Esophagus squamous epithelium (tissue), 5 donors: ENCODE results near the gene CXXC5. TPM values are rescaled to one million over a fixed set of nuclear protein-coding genes. Genes with fewer than 3 reads are reported as not detected.
A peak's percentile ranks its signal among the peaks of the same experiment; 100 is the strongest.

Experiments used
- DNase-seq: peaks from one replicate; lab custom pipeline; 2025; lab: John Stamatoyannopoulos, UW
- H3K27ac ChIP-seq, 4 donors: fragments of 200-600 bp; sonication (generic); one replicate each; pipeline ENCODE4 v1.5.1; 2016 to 2019; ENCODE audit warnings: mild to moderate bottlenecking in 1 of 4
- H3K27me3 ChIP-seq, 4 donors: fragments of 200-600 bp; sonication (generic); 1 replicate in 3 of 4; 2 replicates in 1 of 4; pipeline versions ENCODE4 v1.5.1 to v1.6.0; 2017 to 2021; ENCODE audit warnings: antibody characterized with exemption in 1 of 4
- H3K36me3 ChIP-seq, 3 donors: fragments of 200-600 bp; sonication (generic); one replicate each; pipeline ENCODE4 v1.5.1; 2016 to 2019
- H3K4me1 ChIP-seq, 3 donors: fragments of 200-600 bp; sonication (generic); one replicate each; pipeline ENCODE4 v1.5.1; 2017 to 2019
- H3K4me3 ChIP-seq, 4 donors: fragments of 200-600 bp; sonication (generic); 1 replicate in 3 of 4; 2 replicates in 1 of 4; pipeline ENCODE4 v1.5.1; 2016 to 2019; ENCODE audit warnings: mild to moderate bottlenecking in 2 of 4, moderate library complexity in 1 of 4
- H3K9me3 ChIP-seq, 3 donors: fragments of 200-600 bp; sonication (generic); one replicate each; pipeline ENCODE4 v1.5.1; 2016 to 2019
- CTCF ChIP-seq, 6 experiments: fragments of 450-650 bp in 4 of 6; fragments of 200-600 bp in 2 of 6; sonication (generic) in 2 of 6; IDR thresholded peaks; one replicate each; pipeline ENCODE4 v1.5.1; 2016 to 2019; ENCODE audit warnings: antibody characterized with exemption in 6 of 6, mild to moderate bottlenecking in 4 of 6, moderate library complexity in 4 of 6
- POLR2A ChIP-seq, 4 donors: fragments of 450-650 bp; IDR thresholded peaks; one replicate each; pipeline ENCODE4 v1.6.1; 2017; ENCODE audit warnings: antibody characterized with exemption in 4 of 4, mild to moderate bottlenecking in 4 of 4, moderate library complexity in 3 of 4
- whole genome bisulfite sequencing, 2 donors: methylation state at CpG; one replicate each; pipeline ENCODE4 v1.1.5; 2018; 5-methylcytosine and 5-hydroxymethylcytosine counted together
- intact Hi-C: fragments of 100-400 bp; cut with DNase I; formaldehyde crosslinking; loops from one replicate; pipeline ENCODE4 v1.15.0; 2022
- total RNA-seq, 4 donors: library from RNA; depleted of rRNA; stranded (reverse); fragments of >200 nt; gene quantifications; one replicate each; pipeline ENCODE4 v1.1.0, GENCODE V29; 2016
- donor health status: DM: yes; HTN: yes; CAD: no.

The CXXC5 gene
- total RNA-seq, 4 donors from 2014 or later: 13.9 to 40.4 (median 22.9) TPM

GRCh38 chr5:139649082-139649991, 1.2 kb downstream of the CXXC5 start:
- no peaks in the 10 kb centered on the region for H3K36me3 ChIP-seq
- 0 to 2% methylated on average over 5 to 17 of the region's 77 CpGs for WGBS, 2 donors
- H3K27ac ChIP-seq: peak overlapping the region; percentile 74 to 95 (median 88)
- peaks cover 0 to 32% (median 1%) of the 10 kb centered on the region in 4 donors for H3K27me3 ChIP-seq
- intact Hi-C loops: no loop called here
- H3K4me1 ChIP-seq: peaks cover 41 to 89% (median 50%) of the 10 kb centered on the region in 3 donors
- no peaks in the 10 kb centered on the region for H3K9me3 ChIP-seq
- H3K4me3 ChIP-seq: peak overlapping the region; percentile 66 to 88 (median 83)
- no peak for TF ChIP-seq CTCF (IDR thresholded peaks at IDR 0.05)
- TF ChIP-seq POLR2A (IDR thresholded peaks at IDR 0.05): no peak
- no peak for DNase-seq

GRCh38 chr5:139650031-139650688, 2.0 kb downstream of the CXXC5 start:
- Histone ChIP-seq H3K9me3 (no peaks in the 10 kb centered on the region), H3K4me1 (peaks cover 47 to 89% (median 57%) of the 10 kb centered on the region in 3 donors), H3K4me3 (peak overlapping the region; percentile 66 to 88 (median 83)), H3K36me3 (no peaks in the 10 kb centered on the region), H3K27ac (peak overlapping the region; percentile 74 to 95 (median 88)), H3K27me3 (peaks cover 0 to 32% (median 1%) of the 10 kb centered on the region in 4 donors)
- WGBS, 2 donors: 0% methylated on average over 7 of the region's 48 CpGs; no CpG with 5 or more reads in 1 of the 2 donors
- no peak for DNase-seq
- TF ChIP-seq POLR2A (IDR thresholded peaks at IDR 0.05): no peak
- peak in 3 of 6 experiments; percentile 30 to 39 (median 33) for TF ChIP-seq CTCF (IDR thresholded peaks at IDR 0.05)
- intact Hi-C loops: no loop called here

- intact Hi-C loops: no loop called here
- peak overlapping the region; percentile 74 to 95 (median 88) for H3K27ac ChIP-seq
- peaks cover 53 to 89% (median 63%) of the 10 kb centered on the region in 3 donors for H3K4me1 ChIP-seq
- H3K36me3 ChIP-seq: no peaks in the 10 kb centered on the region
- H3K4me3 ChIP-seq: peak overlapping the region; percentile 66 to 88 (median 83)
- H3K9me3 ChIP-seq: no peaks in the 10 kb centered on the region
- 54 to 55% methylated on average over 2 to 4 of the region's 13 CpGs for WGBS, 2 donors
- H3K27me3 ChIP-seq: peaks cover 0 to 32% (median 1%) of the 10 kb centered on the region in 4 donors
- no peak for TF ChIP-seq POLR2A (IDR thresholded peaks at IDR 0.05)
- no peak for TF ChIP-seq CTCF (IDR thresholded peaks at IDR 0.05)
- DNase-seq: no peak
Observed at GRCh38 chr5:139650689-139651042, 2.5 kb downstream of the CXXC5 start.

GRCh38 chr5:139651043-139651834, 3.1 kb downstream of the CXXC5 start:
- Histone ChIP-seq H3K4me3 (peak overlapping the region; percentile 66 to 88 (median 83)), H3K9me3 (no peaks in the 10 kb centered on the region), H3K36me3 (no peaks in the 10 kb centered on the region), H3K27ac (peak overlapping the region; percentile 74 to 95 (median 88)), H3K4me1 (peaks cover 58 to 95% (median 68%) of the 10 kb centered on the region in 3 donors), H3K27me3 (peaks cover 0 to 32% (median 1%) of the 10 kb centered on the region in 4 donors)
- TF ChIP-seq CTCF (IDR thresholded peaks at IDR 0.05) (no peak), POLR2A (IDR thresholded peaks at IDR 0.05) (no peak)
- intact Hi-C loops: no loop called here
- WGBS, 2 donors: 38 to 66% methylated on average over 6 to 11 of the region's 14 CpGs
- DNase-seq: no peak
